Tibial artery (tissue), 4 donors: Measurements from ENCODE around the gene KDM3B.
A peak's percentile ranks its signal among the peaks of the same experiment; 100 is the strongest.

Source experiments
- DNase-seq, 2 donors: peaks; one replicate each; pipeline ENCODE4 v3.0.0-alpha.2; 2019
- H3K27ac ChIP-seq, 2 donors: fragments of 200-600 bp; sonication (generic) in 1 of 2; 1 replicate in 1 of 2; 2 replicates in 1 of 2; pipeline ENCODE4 v1.5.1; 2018 to 2019; ENCODE audit warnings: mild to moderate bottlenecking in 1 of 2
- H3K27me3 ChIP-seq, 2 donors: fragments of 200-600 bp; sonication (generic) in 1 of 2; one replicate each; pipeline versions ENCODE4 v1.5.1 to v1.6.0; 2016 to 2019
- H3K36me3 ChIP-seq, 3 donors: fragments of 200-600 bp; sonication (generic) in 2 of 3; one replicate each; pipeline ENCODE4 v1.5.1; 2016 to 2019; ENCODE audit warnings: mild to moderate bottlenecking in 2 of 3
- H3K4me1 ChIP-seq, 4 donors: fragments of 200-600 bp; sonication (generic) in 2 of 4; 1 replicate in 3 of 4; 2 replicates in 1 of 4; pipeline ENCODE4 v1.5.1; 2016 to 2019
- H3K4me3 ChIP-seq, 2 donors: fragments of 200-600 bp; sonication (generic) in 1 of 2; 1 replicate in 1 of 2; 2 replicates in 1 of 2; pipeline ENCODE4 v1.5.1; 2018 to 2019; ENCODE audit warnings: mild to moderate bottlenecking in 2 of 2
- H3K9me3 ChIP-seq, 3 donors: fragments of 200-600 bp; sonication (generic) in 1 of 3; one replicate each; pipeline ENCODE4 v1.5.1; 2016 to 2019
- intact Hi-C: fragments of 100-400 bp; cut with DNase I; formaldehyde crosslinking; loops from one replicate; pipeline ENCODE4 v1.15.0; 2023; ENCODE audit warnings: low total_unique reads
- TF ChIP-seq, protein P1 (sequence below), 2 experiments: fragments of 200-600 bp in 1 of 2; fragments of 450-650 bp in 1 of 2; IDR thresholded peaks; one replicate each; pipeline ENCODE4 v1.5.1; 2017 to 2019; ENCODE audit warnings: antibody characterized with exemption in 2 of 2, mild to moderate bottlenecking in 1 of 2, moderate library complexity in 1 of 2

The KDM3B gene

GRCh38 chr5:138435943-138436342 is 83.5 kb downstream of the KDM3B start:
- intact Hi-C loops = no loop called here
- TF ChIP-seq, protein P1, sequence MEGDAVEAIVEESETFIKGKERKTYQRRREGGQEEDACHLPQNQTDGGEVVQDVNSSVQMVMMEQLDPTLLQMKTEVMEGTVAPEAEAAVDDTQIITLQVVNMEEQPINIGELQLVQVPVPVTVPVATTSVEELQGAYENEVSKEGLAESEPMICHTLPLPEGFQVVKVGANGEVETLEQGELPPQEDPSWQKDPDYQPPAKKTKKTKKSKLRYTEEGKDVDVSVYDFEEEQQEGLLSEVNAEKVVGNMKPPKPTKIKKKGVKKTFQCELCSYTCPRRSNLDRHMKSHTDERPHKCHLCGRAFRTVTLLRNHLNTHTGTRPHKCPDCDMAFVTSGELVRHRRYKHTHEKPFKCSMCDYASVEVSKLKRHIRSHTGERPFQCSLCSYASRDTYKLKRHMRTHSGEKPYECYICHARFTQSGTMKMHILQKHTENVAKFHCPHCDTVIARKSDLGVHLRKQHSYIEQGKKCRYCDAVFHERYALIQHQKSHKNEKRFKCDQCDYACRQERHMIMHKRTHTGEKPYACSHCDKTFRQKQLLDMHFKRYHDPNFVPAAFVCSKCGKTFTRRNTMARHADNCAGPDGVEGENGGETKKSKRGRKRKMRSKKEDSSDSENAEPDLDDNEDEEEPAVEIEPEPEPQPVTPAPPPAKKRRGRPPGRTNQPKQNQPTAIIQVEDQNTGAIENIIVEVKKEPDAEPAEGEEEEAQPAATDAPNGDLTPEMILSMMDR (IDR thresholded peaks at IDR 0.05) = no peak

GRCh38 chr5:138438003-138438723 is 85.7 kb downstream of the KDM3B start:
- H3K9me3 ChIP-seq = no peaks in the 10 kb centered on the region
- H3K27ac ChIP-seq = peak overlapping the region; percentile 28 to 45
- intact Hi-C loops = no loop called here
- DNase-seq = peak in 1 of 2 donors; percentile 63
- H3K36me3 ChIP-seq = peaks cover 30 to 32% (median 31%) of the 10 kb centered on the region in 3 donors
- peaks cover 0 to 19% (median 12%) of the 10 kb centered on the region in 4 donors for H3K4me1 ChIP-seq
- H3K27me3 ChIP-seq = no peaks in the 10 kb centered on the region
- TF ChIP-seq, protein P1 (IDR thresholded peaks at IDR 0.05) = no peak
- H3K4me3 ChIP-seq = peak overlapping the region; percentile 53 to 65

More at GRCh38 chr5:138435943-138436342, 83.5 kb downstream of the KDM3B start:
- Histone ChIP-seq H3K27me3 (no peaks in the 10 kb centered on the region), H3K4me3 (no peak overlapping the region), H3K4me1 (peaks cover 0 to 19% (median 12%) of the 10 kb centered on the region in 4 donors), H3K36me3 (peaks cover 52 to 54% (median 53%) of the 10 kb centered on the region in 3 donors), H3K27ac (no peak overlapping the region), H3K9me3 (no peaks in the 10 kb centered on the region)
- DNase-seq = no peak

DNA sequence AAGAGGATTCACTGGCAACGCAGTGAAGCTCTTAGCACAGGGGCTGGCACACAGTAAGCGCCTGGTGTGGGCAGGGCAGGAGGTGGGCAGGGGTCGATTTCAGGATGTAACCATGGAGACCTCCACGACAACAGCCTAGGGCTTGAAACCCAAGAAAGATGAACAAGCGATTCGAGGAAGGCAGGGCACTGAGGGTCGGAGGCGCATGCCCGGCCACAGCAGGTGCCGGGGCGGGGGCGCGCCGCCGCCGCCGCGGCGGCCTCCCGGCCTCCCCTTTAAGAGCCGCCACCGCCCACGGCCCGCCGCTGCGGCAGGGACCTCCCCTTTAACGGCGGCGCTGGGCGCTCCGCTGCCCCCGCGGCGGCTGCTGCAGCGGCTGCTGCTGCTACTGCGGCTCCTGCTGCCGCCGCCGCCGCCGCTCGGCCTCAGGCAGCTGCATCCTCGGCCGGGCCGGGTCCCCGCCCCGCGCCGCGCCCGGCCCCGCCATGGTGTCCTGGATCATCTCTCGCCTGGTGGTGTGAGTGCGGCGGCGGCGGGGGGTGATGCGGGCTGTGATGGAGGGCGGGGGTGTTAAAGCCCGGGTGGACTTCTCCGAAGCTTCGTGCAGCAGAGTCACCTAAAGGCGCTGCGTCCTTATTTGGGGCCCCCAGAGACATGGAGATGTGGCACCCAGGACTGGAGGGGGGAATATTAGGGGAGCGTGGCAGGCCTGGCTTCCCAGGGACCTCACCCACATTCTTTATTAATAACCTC is 86.4 kb downstream of the KDM3B start, which contains the start of gene REEP2:
TSS of gene REEP2 (plus strand) at position 334 of the 753 bp plus-strand sequence. CDS start at position 486, 152 bp downstream.
- H3K9me3 ChIP-seq = no peaks in the 10 kb centered on the region
- peaks cover 0 to 19% (median 12%) of the 10 kb centered on the region in 4 donors for H3K4me1 ChIP-seq
- TF ChIP-seq, protein P1 (IDR thresholded peaks at IDR 0.05) = no peak
- intact Hi-C loops = no loop called here
- H3K36me3 ChIP-seq = peaks cover 22 to 24% (median 23%) of the 10 kb centered on the region in 3 donors
- H3K4me3 ChIP-seq = peak within 1 kb of the TSS; percentile 53 to 65
- peak in 1 of 2 donors; percentile 69 for DNase-seq
- H3K27ac ChIP-seq = peak within 1 kb of the TSS; percentile 45 to 46
- H3K27me3 ChIP-seq = no peaks in the 10 kb centered on the region

DNA sequence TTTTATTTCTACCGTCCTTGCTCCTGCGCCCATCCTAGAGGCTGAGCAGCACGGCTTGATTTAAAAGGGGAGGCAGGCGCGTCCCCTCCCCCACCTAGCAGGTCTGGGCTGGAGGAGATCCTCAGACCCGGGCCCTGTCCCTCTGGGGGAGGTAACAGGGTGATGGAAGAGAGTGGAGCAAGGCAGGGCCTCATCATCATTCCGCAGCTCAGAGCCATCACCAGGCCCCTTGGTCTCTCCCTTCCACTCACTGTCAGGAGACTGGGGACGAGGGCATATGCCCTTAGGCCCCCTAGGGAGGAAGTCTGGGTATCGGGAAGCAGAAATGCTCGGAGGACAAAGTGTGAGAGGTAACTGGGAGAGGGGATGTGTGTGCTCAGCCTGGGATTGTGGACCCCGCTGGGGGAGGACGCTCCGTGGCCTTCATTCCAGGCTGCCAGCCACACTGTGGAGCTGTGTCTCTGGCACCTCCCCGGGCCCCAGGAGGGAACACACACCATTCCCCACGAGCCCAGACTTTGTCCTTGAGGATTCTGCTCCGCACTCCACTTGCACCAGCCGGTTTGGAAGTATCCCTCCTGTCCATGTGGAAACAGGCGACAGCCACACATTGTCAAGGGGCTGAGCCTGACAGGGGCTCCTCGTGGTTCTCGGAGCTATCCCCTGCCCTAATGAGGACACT is 87.1 kb downstream of the KDM3B start:
- Histone ChIP-seq H3K36me3 (peaks cover 16 to 17% (median 16%) of the 10 kb centered on the region in 3 donors), H3K27me3 (no peaks in the 10 kb centered on the region), H3K9me3 (no peaks in the 10 kb centered on the region), H3K4me3 (peak overlapping the region; percentile 53 to 65), H3K4me1 (peaks cover 0 to 19% (median 12%) of the 10 kb centered on the region in 4 donors), H3K27ac (peak overlapping the region; percentile 45 to 46)
- peak in 1 of 2 donors; percentile 67 for DNase-seq
- intact Hi-C loops = no loop called here
- TF ChIP-seq, protein P1 (IDR thresholded peaks at IDR 0.05) = no peak
